Ecto neural progenitor cell (in vitro differentiated cells): ENCODE measurements around the gene TP53BP1.

Experiments
- DNase-seq: peaks from one replicate; pipeline ENCODE4 v3.0.0-alpha.2; 2018; ENCODE audit warnings: low spot score

TP53BP1 gene

DNA sequence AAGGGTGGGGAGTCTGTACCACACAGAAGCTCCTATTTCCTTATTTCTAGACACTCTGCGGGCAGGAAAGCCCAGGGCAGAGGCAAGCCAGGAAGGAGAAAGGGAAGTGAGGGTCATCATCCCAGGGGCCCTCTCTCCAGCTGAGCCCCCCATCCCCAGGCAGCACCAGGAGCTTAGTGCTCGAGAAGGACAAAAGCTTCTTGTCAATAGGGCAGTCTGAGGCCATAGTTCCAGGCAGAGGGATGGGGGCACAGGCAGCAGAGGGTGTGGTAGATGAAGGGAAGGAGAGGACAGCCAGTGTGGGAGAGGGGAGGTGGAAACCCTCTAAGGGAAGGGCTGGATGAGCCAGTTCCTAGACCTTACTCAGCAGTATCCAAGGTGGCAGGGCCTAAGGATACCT is 27.2 kb upstream of the TP53BP1 start:
- no peak for DNase-seq

DNA sequence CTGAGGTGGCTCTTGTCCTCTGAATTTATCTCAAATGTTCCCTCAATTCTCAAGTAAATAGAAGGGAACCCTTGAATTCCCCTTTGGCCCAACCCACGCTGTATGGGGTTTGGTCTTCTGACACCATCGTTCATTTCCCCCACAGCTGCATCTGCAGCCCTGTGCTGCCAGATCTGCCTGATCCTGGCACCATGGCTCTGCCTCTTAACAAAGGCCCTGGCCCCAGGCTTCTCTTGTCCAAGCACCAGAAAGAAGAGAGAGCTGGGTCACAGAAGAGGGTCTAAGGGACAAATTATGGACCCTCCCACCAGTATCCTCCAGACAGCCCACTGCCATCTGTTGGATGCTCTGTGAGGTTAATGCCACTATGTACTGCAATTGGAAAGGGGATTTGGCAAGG is 26.2 kb upstream of the TP53BP1 start:
- DNase-seq, result no peak

GRCh38 chr15:43518197-43518761 is 25.3 kb upstream of the TP53BP1 start:
- DNase-seq, result peak; percentile 69

DNA sequence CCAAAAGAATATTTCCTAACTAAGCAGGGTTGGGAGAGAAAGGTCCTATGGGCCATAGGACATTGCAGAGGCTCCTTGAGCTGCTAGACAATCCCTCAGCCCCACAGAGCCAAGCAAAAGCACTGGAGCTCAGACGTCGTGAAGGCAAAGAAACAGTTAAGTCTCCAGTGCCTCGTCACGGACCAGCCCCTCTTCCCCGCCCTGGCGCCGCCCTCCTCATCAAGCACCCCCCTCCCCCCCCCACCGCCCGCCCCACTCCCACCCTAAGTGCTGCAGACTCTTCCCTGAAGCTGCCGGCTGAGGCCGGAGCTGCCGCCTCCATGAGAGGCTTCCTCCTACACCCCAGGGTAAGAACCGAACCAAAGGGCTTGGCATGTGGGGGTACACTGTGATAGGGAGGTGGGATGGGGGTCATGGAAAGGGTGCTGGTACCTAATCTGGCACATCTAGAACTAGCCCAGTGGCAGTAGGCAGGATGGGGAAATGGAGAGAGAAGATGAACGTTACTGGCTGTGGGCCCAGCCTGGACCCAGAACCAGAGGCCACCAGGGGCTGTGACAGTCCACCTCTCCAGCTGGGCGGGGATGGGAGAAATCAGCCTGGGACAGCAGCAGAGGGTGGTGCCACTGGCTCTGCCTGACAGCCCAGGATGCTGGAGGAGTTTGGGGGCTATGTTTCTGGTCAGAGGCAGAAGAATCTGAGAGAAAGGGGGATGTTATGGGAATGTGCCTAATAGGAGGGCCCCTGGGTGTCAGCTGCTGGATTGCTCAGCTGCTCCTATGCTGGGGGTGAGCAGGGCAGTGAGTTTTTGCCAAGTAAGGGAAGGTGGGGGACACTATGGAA is 24.6 kb upstream of the TP53BP1 start, which contains the start of gene MAP1A:
Gene MAP1A (plus strand): TSS at position 255 of the 843 bp plus-strand sequence. CDS start 3,866 bp downstream, outside the sequence.
- DNase-seq, result peak; percentile 86

DNA sequence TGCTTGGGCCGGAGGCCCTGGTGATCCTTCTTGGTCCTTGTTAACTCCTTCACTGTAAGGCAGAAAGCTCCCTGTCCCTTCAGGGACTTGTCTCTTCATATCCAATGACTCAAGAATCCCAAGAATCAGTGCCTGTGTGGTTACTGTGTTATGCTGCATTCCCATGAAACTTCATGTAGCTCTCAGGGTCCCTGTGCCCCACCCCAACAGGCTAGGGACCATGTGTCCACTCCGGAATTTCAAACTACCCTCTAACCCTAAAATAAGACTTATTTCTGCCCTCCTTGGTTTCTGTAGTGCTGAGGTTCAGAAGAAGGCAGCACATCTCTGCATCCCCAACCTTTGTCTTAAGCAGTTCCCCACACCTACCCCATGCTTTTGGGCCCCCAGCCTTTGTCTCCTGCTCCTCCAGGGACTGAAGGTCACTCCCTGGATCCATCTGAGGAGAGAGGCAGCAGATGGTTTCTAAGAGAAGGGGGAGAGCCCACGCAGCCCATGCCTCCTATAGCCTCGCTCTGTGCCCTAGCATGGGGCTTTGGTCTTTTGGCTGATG is 23.9 kb upstream of the TP53BP1 start:
- DNase-seq, result no peak

GRCh38 chr15:43516185-43516584 is 23.2 kb upstream of the TP53BP1 start:
- DNase-seq, result no peak

DNA sequence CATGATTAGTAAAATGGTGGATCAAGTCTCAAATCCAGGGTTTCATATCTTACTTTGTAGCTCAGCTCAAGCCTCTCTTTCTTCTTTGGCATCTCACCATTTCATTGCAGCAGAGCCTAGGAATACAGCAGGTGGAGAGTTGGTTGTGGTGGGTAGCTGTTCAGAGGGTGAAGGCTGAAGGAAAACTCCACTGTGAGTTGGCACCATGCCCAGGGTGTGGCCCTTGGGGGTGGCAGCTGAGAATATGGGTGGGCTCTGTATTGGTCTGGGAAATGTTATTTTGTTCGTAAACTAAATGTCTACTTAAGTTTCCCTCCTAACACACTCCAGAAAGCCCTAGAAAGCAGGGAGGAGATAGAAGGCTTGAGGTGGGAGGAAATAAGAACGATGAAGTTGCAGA is 22.8 kb upstream of the TP53BP1 start:
- DNase-seq, result no peak

DNA sequence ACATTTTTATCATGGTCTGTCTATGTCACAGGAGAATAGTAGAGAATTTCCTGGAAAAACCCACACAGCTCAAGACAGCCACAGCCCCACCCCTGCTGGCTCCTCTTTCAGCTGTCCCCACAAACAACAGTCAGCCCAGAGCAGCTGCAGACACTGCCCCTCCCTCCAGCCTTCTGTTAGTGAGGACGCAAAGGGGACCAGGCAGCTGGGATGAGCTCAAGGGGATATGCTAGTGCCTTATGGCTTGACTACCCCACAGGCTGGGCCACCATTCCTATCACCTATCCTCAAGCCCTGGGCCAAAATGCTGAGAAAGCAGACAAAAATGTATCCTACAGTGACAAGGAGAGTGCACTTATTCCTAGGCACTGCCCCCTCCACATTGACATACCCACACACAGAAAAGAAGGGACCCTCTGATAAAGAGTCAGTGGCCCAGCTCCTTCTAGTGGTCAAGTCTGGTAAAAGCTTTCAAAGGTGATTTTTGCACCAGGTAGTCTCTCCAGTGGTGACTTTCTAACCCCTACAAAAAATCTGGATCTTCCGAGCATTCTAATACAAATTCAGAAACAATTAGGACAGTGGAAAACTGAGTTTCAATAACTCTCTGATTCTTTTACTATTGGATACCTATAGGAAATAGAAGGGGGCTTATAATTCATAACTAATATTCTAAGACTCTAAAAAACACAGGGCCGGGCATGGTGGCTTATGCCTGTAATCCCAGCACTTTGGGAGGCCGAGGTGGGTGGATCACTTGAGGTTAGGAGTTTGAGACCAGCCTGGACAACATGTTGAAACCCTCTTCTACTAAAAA is 21.5 kb upstream of the TP53BP1 start:
- no peak for DNase-seq

GRCh38 chr15:43513550-43513949 is 20.6 kb upstream of the TP53BP1 start:
- no peak for DNase-seq

GRCh38 chr15:43511012-43511885 is 18.3 kb upstream of the TP53BP1 start:
- no peak for DNase-seq

DNA sequence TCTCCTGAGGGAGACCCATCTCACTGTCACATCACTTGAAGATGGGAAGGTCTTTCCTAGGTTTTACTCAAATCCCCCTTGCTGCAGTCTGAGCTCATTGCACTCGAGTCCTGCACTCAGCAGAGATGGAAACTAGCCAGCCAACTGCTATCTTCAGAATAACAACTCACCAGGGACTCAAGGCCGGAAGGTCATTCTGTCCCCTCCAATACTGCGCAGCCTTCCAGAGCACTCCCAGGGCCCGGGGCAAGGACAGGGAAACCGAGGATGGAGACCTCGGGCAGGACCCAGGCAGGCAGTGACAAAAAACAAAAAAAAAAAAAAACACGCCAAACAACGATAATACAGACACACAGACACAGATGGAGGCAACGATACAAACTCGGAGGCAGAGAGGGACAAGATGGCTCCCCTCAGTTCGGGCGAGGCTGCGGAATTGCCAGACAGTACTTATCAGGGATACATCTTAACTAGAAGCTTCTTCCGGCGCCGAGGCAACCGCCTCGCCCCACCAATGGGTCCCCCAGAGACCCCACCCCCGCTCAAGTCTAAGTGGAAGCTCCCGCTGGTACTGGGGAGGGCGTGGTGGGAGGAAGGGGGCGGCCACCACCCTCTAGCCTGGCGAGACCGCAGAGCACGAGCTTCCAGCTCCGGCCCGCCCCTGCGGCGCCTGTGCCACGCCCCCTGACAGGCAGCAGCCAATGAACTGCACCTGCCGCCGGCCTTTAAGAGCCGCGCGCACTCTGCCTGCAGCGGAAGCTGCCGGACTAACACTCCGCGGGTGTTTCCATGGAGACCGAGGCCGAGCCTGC is 17.4 kb upstream of the TP53BP1 start:
- peak; percentile 99 for DNase-seq

DNA sequence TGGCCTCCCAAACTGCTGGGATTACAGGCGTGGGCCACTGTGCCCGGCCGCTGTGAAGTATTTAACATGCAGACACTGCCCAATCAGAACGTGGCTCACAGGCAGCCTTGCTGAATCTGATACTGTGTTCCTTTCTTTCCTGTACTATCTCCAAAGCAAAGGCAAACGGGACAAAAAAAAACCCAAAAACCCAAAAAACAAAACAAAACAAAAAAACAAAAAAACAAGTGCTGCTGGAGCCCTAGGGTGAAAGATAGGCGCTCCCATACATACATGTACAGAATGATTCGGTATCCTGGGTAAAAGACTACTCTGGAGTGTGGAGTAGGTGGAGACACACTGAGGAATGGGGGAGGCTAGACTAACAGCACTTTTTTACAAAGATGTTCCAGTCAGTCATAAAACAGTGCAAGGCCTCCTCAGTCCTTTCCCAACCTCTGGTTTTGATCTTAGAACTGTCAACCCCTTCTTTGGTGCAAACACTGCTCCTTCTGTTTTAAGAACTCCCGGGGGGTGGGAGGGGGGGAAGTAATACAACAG is 16.8 kb upstream of the TP53BP1 start:
- DNase-seq, result no peak

GRCh38 chr15:43508991-43509659 is 16.2 kb upstream of the TP53BP1 start:
- no peak for DNase-seq

- no peak for DNase-seq
Observed at GRCh38 chr15:43508421-43508820, 15.5 kb upstream of the TP53BP1 start.

DNA sequence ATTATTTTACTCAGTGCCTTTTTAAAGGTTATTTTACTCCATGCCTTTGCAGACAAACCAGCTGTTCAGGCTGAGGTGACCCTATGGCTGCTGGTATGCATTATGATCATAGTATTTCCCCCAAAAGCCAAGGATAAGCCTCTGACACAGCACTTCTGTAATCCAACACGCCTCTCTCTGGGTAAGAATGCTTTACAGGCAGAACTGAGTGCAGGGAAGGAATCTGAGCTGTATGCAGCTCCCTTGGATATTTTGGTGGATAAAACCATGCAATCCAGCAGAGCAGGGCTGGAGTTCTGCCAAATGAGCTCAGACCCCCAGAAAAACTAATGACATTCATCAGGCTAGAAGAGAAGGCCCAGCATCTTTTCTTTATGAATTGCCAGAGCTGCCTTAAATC is 12.8 kb upstream of the TP53BP1 start:
- DNase-seq, result no peak

DNA sequence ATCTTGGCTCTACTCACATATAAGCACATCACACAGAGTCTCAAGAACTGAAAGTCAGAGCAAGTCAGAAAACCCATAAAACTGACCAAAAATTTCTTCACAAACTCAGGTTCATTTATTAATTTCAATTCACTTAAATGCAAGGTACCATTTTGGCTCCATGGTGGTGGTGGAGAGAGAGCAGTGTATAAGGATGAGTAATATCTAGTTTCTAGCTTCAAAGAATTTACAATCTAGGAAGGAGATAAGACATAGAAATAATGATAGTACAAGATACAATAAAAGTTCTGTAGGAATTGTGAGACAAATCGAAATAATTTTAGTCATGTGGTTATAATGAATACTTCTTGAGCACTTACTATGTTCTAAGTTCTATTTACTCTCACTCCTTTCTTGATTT is 6.7 kb upstream of the TP53BP1 start:
- no peak for DNase-seq

GRCh38 chr15:43498990-43499389 is 6.0 kb upstream of the TP53BP1 start:
- no peak for DNase-seq

DNA sequence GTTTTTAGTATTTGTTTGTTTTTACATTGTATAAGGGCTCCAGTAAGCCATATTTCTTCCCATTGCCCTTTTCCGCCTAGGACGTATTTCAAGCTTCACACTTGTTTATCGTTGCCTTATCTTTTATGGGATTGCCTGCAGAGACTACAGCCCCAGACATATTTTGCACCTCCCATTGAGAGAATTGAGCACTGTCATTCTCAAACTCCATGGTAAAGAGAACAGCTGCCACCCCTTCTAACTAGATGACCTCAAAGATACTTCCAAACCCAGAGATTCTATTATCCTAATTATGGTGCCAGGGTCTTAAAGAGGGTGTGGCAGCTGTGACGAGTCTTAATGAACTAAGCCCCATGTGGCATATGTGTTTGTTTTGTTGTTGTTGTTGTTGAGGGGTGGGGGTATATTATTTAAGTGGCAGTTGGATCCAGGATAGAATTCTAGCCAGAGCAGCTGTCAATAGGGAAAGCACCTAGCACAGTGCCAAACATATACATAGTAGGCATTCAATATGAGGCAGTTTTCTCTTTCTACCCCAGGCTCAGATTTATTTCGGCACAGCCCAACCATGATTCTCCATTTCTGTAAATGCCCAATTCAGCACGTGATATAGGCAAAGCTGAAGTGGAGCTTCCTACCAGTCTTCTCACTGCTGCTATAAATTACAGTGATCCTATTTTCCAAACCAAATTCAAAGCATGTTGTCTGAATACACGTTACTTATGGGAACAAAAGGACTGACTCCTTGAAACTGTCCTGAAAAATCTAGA is 932 bp upstream of the TP53BP1 start:
- DNase-seq, result no peak

DNA sequence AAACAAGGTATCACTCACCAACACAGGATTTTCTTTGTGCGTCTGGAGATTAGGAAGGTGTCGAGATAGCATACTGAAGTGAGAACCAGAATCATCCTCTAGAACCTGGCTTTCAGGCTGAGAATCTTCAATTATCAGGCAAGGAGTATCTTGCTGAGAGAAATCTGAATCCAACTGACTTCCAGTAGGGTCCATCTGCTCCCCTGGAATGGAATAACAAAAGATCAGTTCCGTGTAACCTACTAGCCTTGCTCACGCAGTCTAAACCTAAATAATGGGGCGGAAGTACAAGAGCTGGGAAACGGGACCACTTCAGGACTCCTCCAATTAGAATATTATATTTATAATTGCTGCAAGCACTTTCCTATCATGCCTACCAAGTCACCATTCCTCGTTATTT is 690 bp downstream of the TP53BP1 start:
- no peak for DNase-seq
